ENCODE measurements around the gene RANBP17. TPM values are rescaled to one million over a fixed set of nuclear protein-coding genes. Genes with fewer than 3 reads are reported as not detected.

RANBP17 gene
- total and polyA plus RNA-seq, 2 of the 4 experiments (the other 2 are of a cell fraction): 8.2 to 29.0 TPM

- BruUV-seq (replicated peaks): no TSS peak
- no peaks in the 10 kb centered on the region for H3K79me1 ChIP-seq (ENCODE audit: low read depth in 1 of 2, low read length in 2 of 2)
- H2AK9ac ChIP-seq (replicated peaks; ENCODE audit: low read depth, low read length, poor library complexity): no peak overlapping the region
- peaks cover 6% of the 10 kb centered on the region for H3K36me3 ChIP-seq (ENCODE audit: control insufficient read depth, insufficient read depth, low read length)
- no peaks in the 10 kb centered on the region for H3K27me3 ChIP-seq (ENCODE audit: control insufficient read depth, insufficient read depth, low read length)
- ChIA-PET POLR2A (ENCODE audit: unreplicated experiment) (no interaction called here), CTCF (no interaction called here)
- H3K23ac ChIP-seq (ENCODE audit: low read depth, low read length): no peak overlapping the region
- no peak for ATAC-seq (ENCODE audit: low read depth)
- H3K4me1 ChIP-seq (ENCODE audit: control insufficient read depth, insufficient read depth, low read length): no peaks in the 10 kb centered on the region
- H4K5ac ChIP-seq (ENCODE audit: low read depth, low read length): no peak overlapping the region
- H3K4ac ChIP-seq (ENCODE audit: low read depth, low read length): no peak overlapping the region
- intact Hi-C loops (cut with micrococcal nuclease): no loop called here
- no peak for DNase-seq
- H2AK5ac ChIP-seq (ENCODE audit: low read depth, low read length): no peak overlapping the region
- H2BK5ac ChIP-seq (ENCODE audit: low read depth, low read length, poor library complexity, severe bottlenecking): no peak overlapping the region
- H3K9me1 ChIP-seq (ENCODE audit: insufficient read depth, low read length): no peaks in the 10 kb centered on the region
- H3K4me3 ChIP-seq (ENCODE audit: insufficient read depth, low read depth, low read length): no peak overlapping the region
- H3K18ac ChIP-seq (ENCODE audit: low read depth, low read length): no peak overlapping the region
- H2BK15ac ChIP-seq (ENCODE audit: low read depth, low read length): no peak overlapping the region
- H2BK120ac ChIP-seq (ENCODE audit: low read depth, low read length): no peak overlapping the region
- dilution Hi-C loops (cut with HindIII; ENCODE audit: low sequenced_read_pairs, unreplicated experiment): no loop called here
- peaks cover 7% of the 10 kb centered on the region for H3K9me3 ChIP-seq (ENCODE audit: control insufficient read depth, insufficient read depth, low read length)
- no peak overlapping the region for H4K91ac ChIP-seq (ENCODE audit: insufficient read depth, low read depth, low read length)
- in situ Hi-C loops (cut with MboI; ENCODE audit: low sequenced_read_pairs): no loop called here
- H3K56ac ChIP-seq (ENCODE audit: extremely low read depth, insufficient read depth, low read length): no peak overlapping the region
- H3K27ac ChIP-seq (ENCODE audit: insufficient read depth, low read length): no peak overlapping the region
- no peak overlapping the region for H2BK20ac ChIP-seq (ENCODE audit: low read depth, low read length)
- H2AFZ ChIP-seq (replicated peaks; ENCODE audit: low read length, poor library complexity): no peak overlapping the region
- H3K9ac ChIP-seq (ENCODE audit: low read depth, low read length): no peak overlapping the region
- TF ChIP-seq SMC3 (IDR thresholded peaks at IDR 0.05; ENCODE audit: low read depth, low read length): no peak
- no peak for TF ChIP-seq USF2 (IDR thresholded peaks at IDR 0.05; ENCODE audit: low read depth, low read length)
- TF ChIP-seq POLR2A (IDR thresholded peaks at IDR 0.05; ENCODE audit: low read depth, low read length): no peak
- TF ChIP-seq ELK1 (IDR thresholded peaks at IDR 0.05; ENCODE audit: borderline replicate concordance, low read depth, low read length): no peak
- TF ChIP-seq RFX5 (IDR thresholded peaks at IDR 0.05; ENCODE audit: low read depth, low read length): no peak
- no peak for TF ChIP-seq MXI1 (IDR thresholded peaks at IDR 0.05; ENCODE audit: borderline replicate concordance, low read depth, low read length)
- no peak for TF ChIP-seq CEBPB (IDR thresholded peaks at IDR 0.05; ENCODE audit: low read depth, low read length)
- no peak for TF ChIP-seq RCOR1 (IDR thresholded peaks at IDR 0.05; ENCODE audit: insufficient replicate concordance, low read length)
- no peak overlapping the region for H3K4me2 ChIP-seq (ENCODE audit: low read depth, low read length)
- no peaks in the 10 kb centered on the region for H4K20me1 ChIP-seq (ENCODE audit: insufficient read depth, low read length)
- H4K8ac ChIP-seq (ENCODE audit: low read depth in 2 of 2, low read length in 2 of 2): no peak overlapping the region
- no peak overlapping the region for H3K14ac ChIP-seq (replicated peaks; ENCODE audit: low read depth, low read length)
Measured at GRCh38 chr5:171249460-171249859, 387.6 kb downstream of the RANBP17 start.

All from IMR-90 (cell line).